ENCODE data around the gene DGKB.

Gene DGKB

GRCh38 chr7:14184292-14184864, 718.2 kb downstream of the DGKB start:
- Histone ChIP-seq H2AFZ (ENCODE audit: low read length) (no peak overlapping the region), H3F3A (ENCODE audit: insufficient read depth, low read length) (no peaks in the 10 kb centered on the region), H3K36me3 (replicated peaks; ENCODE audit: insufficient read depth, low read length) (no peaks in the 10 kb centered on the region), H3K27ac (ENCODE audit: low read length) (no peak overlapping the region), H3K4me1 (ENCODE audit: low read length) (no peaks in the 10 kb centered on the region), H4K20me1 (ENCODE audit: insufficient read depth, low read length) (no peaks in the 10 kb centered on the region), H3K27me3 (replicated peaks; ENCODE audit: insufficient read depth, low read length) (no peaks in the 10 kb centered on the region), H3K9ac (ENCODE audit: low read length) (no peak overlapping the region), H3K4me3 (ENCODE audit: low read length) (no peak overlapping the region), H3K9me2 (replicated peaks; ENCODE audit: insufficient read depth, low read length) (no peaks in the 10 kb centered on the region), H3K79me2 (ENCODE audit: low read length) (no peaks in the 10 kb centered on the region), H3K4me2 (ENCODE audit: low read depth, low read length) (no peak overlapping the region), H3K9me3 (replicated peaks; ENCODE audit: insufficient read depth, low read length) (no peaks in the 10 kb centered on the region)
- no peak for DNase-seq
- no peak for TF ChIP-seq CTCF (IDR thresholded peaks at IDR 0.05; ENCODE audit: low read length)
- no peak for TF ChIP-seq EZH2 (optimal IDR thresholded peaks at IDR 0.05; ENCODE audit: low read depth, low read length)
- TF ChIP-seq EZH2phosphoT487 (IDR thresholded peaks at IDR 0.05; ENCODE audit: low read length) = no peak

GRCh38 chr7:14179781-14180180, 722.8 kb downstream of the DGKB start:
- Histone ChIP-seq H3K4me2 (ENCODE audit: low read depth, low read length) (no peak overlapping the region), H3K4me1 (ENCODE audit: low read length) (no peaks in the 10 kb centered on the region), H3K9me3 (replicated peaks; ENCODE audit: insufficient read depth, low read length) (no peaks in the 10 kb centered on the region), H2AFZ (ENCODE audit: low read length) (no peak overlapping the region), H3K79me2 (ENCODE audit: low read length) (no peaks in the 10 kb centered on the region), H3F3A (ENCODE audit: insufficient read depth, low read length) (no peaks in the 10 kb centered on the region), H3K4me3 (ENCODE audit: low read length) (no peak overlapping the region), H4K20me1 (ENCODE audit: insufficient read depth, low read length) (no peaks in the 10 kb centered on the region), H3K9me2 (replicated peaks; ENCODE audit: insufficient read depth, low read length) (no peaks in the 10 kb centered on the region), H3K27ac (ENCODE audit: low read length) (no peak overlapping the region), H3K27me3 (replicated peaks; ENCODE audit: insufficient read depth, low read length) (no peaks in the 10 kb centered on the region), H3K9ac (ENCODE audit: low read length) (no peak overlapping the region), H3K36me3 (replicated peaks; ENCODE audit: insufficient read depth, low read length) (no peaks in the 10 kb centered on the region)
- no peak for TF ChIP-seq EZH2 (optimal IDR thresholded peaks at IDR 0.05; ENCODE audit: low read depth, low read length)
- no peak for TF ChIP-seq EZH2phosphoT487 (IDR thresholded peaks at IDR 0.05; ENCODE audit: low read length)
- no peak for TF ChIP-seq CTCF (IDR thresholded peaks at IDR 0.05; ENCODE audit: low read length)
- no peak for DNase-seq

- no peak for DNase-seq
- no peak overlapping the region for H3K9ac ChIP-seq (ENCODE audit: low read length)
- H3K4me1 ChIP-seq (ENCODE audit: low read length) = no peaks in the 10 kb centered on the region
- no peaks in the 10 kb centered on the region for H3K27me3 ChIP-seq (replicated peaks; ENCODE audit: insufficient read depth, low read length)
- H3K4me3 ChIP-seq (ENCODE audit: low read length) = no peak overlapping the region
- TF ChIP-seq CTCF (IDR thresholded peaks at IDR 0.05; ENCODE audit: low read length) = no peak
- no peak for TF ChIP-seq EZH2phosphoT487 (IDR thresholded peaks at IDR 0.05; ENCODE audit: low read length)
- TF ChIP-seq EZH2 (optimal IDR thresholded peaks at IDR 0.05; ENCODE audit: low read depth, low read length) = no peak
- no peaks in the 10 kb centered on the region for H3K79me2 ChIP-seq (ENCODE audit: low read length)
- H3K9me2 ChIP-seq (replicated peaks; ENCODE audit: insufficient read depth, low read length) = no peaks in the 10 kb centered on the region
- no peak overlapping the region for H2AFZ ChIP-seq (ENCODE audit: low read length)
- no peaks in the 10 kb centered on the region for H4K20me1 ChIP-seq (ENCODE audit: insufficient read depth, low read length)
- H3K4me2 ChIP-seq (ENCODE audit: low read depth, low read length) = no peak overlapping the region
- H3K27ac ChIP-seq (ENCODE audit: low read length) = no peak overlapping the region
- H3K36me3 ChIP-seq (replicated peaks; ENCODE audit: insufficient read depth, low read length) = no peaks in the 10 kb centered on the region
- no peaks in the 10 kb centered on the region for H3F3A ChIP-seq (ENCODE audit: insufficient read depth, low read length)
- H3K9me3 ChIP-seq (replicated peaks; ENCODE audit: insufficient read depth, low read length) = no peaks in the 10 kb centered on the region
Observed at GRCh38 chr7:14177876-14178275, 724.7 kb downstream of the DGKB start.

Measured in MM.1S (cell line).